Measurements from ENCODE around the gene ASTN2.

ASTN2 gene

GRCh38 chr9:117160254-117160653 is 254.6 kb downstream of the ASTN2 start:
- Histone ChIP-seq H3K9ac (ENCODE audit: low read depth, low read length) (no peak overlapping the region), H3K9me3 (ENCODE audit: insufficient read depth, low read depth, low read length) (no peaks in the 10 kb centered on the region), H3K36me3 (ENCODE audit: insufficient read depth, low read length) (no peaks in the 10 kb centered on the region), H3K4me3 (ENCODE audit: low read length) (no peak overlapping the region), H3K4me1 (ENCODE audit: insufficient read depth, low read length) (no peaks in the 10 kb centered on the region), H3K27me3 (ENCODE audit: insufficient read depth, low read length) (no peaks in the 10 kb centered on the region), H3K27ac (ENCODE audit: low read depth, low read length) (no peak overlapping the region)

- Histone ChIP-seq H3K9me3 (ENCODE audit: insufficient read depth, low read depth, low read length) (no peaks in the 10 kb centered on the region), H3K4me1 (ENCODE audit: insufficient read depth, low read length) (no peaks in the 10 kb centered on the region), H3K9ac (ENCODE audit: low read depth, low read length) (no peak overlapping the region), H3K4me3 (ENCODE audit: low read length) (no peak overlapping the region), H3K36me3 (ENCODE audit: insufficient read depth, low read length) (no peaks in the 10 kb centered on the region), H3K27me3 (ENCODE audit: insufficient read depth, low read length) (no peaks in the 10 kb centered on the region), H3K27ac (ENCODE audit: low read depth, low read length) (no peak overlapping the region)
- WGBS = 93% methylated on average over 2 of the region's 2 CpGs
Measured at GRCh38 chr9:117156771-117157535, 257.9 kb downstream of the ASTN2 start.

GRCh38 chr9:117156144-117156688 is 258.6 kb downstream of the ASTN2 start:
- H3K9me3 ChIP-seq (ENCODE audit: insufficient read depth, low read depth, low read length) = no peaks in the 10 kb centered on the region
- no peaks in the 10 kb centered on the region for H3K4me1 ChIP-seq (ENCODE audit: insufficient read depth, low read length)
- H3K9ac ChIP-seq (ENCODE audit: low read depth, low read length) = no peak overlapping the region
- H3K27ac ChIP-seq (ENCODE audit: low read depth, low read length) = no peak overlapping the region
- no peak overlapping the region for H3K4me3 ChIP-seq (ENCODE audit: low read length)
- H3K27me3 ChIP-seq (ENCODE audit: insufficient read depth, low read length) = no peaks in the 10 kb centered on the region
- 83% methylated on average over 1 of the region's 2 CpGs for WGBS
- H3K36me3 ChIP-seq (ENCODE audit: insufficient read depth, low read length) = no peaks in the 10 kb centered on the region

GRCh38 chr9:117153021-117153420 is 261.8 kb downstream of the ASTN2 start:
- Histone ChIP-seq H3K27ac (ENCODE audit: low read depth, low read length) (no peak overlapping the region), H3K4me3 (ENCODE audit: low read length) (no peak overlapping the region), H3K9ac (ENCODE audit: low read depth, low read length) (no peak overlapping the region), H3K4me1 (ENCODE audit: insufficient read depth, low read length) (no peaks in the 10 kb centered on the region), H3K9me3 (ENCODE audit: insufficient read depth, low read depth, low read length) (no peaks in the 10 kb centered on the region), H3K36me3 (ENCODE audit: insufficient read depth, low read length) (no peaks in the 10 kb centered on the region), H3K27me3 (ENCODE audit: insufficient read depth, low read length) (no peaks in the 10 kb centered on the region)
- WGBS = 80% methylated on average over 1 of the region's 1 CpG

- Histone ChIP-seq H3K4me3 (ENCODE audit: low read length) (no peak overlapping the region), H3K9ac (ENCODE audit: low read depth, low read length) (no peak overlapping the region), H3K27ac (ENCODE audit: low read depth, low read length) (no peak overlapping the region), H3K36me3 (ENCODE audit: insufficient read depth, low read length) (no peaks in the 10 kb centered on the region), H3K4me1 (ENCODE audit: insufficient read depth, low read length) (no peaks in the 10 kb centered on the region), H3K27me3 (ENCODE audit: insufficient read depth, low read length) (no peaks in the 10 kb centered on the region), H3K9me3 (ENCODE audit: insufficient read depth, low read depth, low read length) (no peaks in the 10 kb centered on the region)
- WGBS = 100% methylated on average over 2 of the region's 2 CpGs
Measured at GRCh38 chr9:117151716-117152115, 263.1 kb downstream of the ASTN2 start.

- H3K4me1 ChIP-seq (ENCODE audit: insufficient read depth, low read length) = no peaks in the 10 kb centered on the region
- no peaks in the 10 kb centered on the region for H3K36me3 ChIP-seq (ENCODE audit: insufficient read depth, low read length)
- no peaks in the 10 kb centered on the region for H3K9me3 ChIP-seq (ENCODE audit: insufficient read depth, low read depth, low read length)
- 98% methylated on average over 4 of the region's 4 CpGs for WGBS
- no peak overlapping the region for H3K9ac ChIP-seq (ENCODE audit: low read depth, low read length)
- H3K27ac ChIP-seq (ENCODE audit: low read depth, low read length) = no peak overlapping the region
- H3K4me3 ChIP-seq (ENCODE audit: low read length) = no peak overlapping the region
- H3K27me3 ChIP-seq (ENCODE audit: insufficient read depth, low read length) = no peaks in the 10 kb centered on the region
Measured at GRCh38 chr9:117149996-117150395, 264.9 kb downstream of the ASTN2 start.

GRCh38 chr9:117145811-117146490 is 268.9 kb downstream of the ASTN2 start:
- Histone ChIP-seq H3K9me3 (ENCODE audit: insufficient read depth, low read depth, low read length) (no peaks in the 10 kb centered on the region), H3K36me3 (ENCODE audit: insufficient read depth, low read length) (no peaks in the 10 kb centered on the region), H3K9ac (ENCODE audit: low read depth, low read length) (no peak overlapping the region), H3K4me3 (ENCODE audit: low read length) (no peak overlapping the region), H3K27ac (ENCODE audit: low read depth, low read length) (no peak overlapping the region), H3K27me3 (ENCODE audit: insufficient read depth, low read length) (no peaks in the 10 kb centered on the region), H3K4me1 (ENCODE audit: insufficient read depth, low read length) (no peaks in the 10 kb centered on the region)
- WGBS = 91% methylated on average over 7 of the region's 7 CpGs

- H3K36me3 ChIP-seq (ENCODE audit: insufficient read depth, low read length) = no peaks in the 10 kb centered on the region
- no peaks in the 10 kb centered on the region for H3K9me3 ChIP-seq (ENCODE audit: insufficient read depth, low read depth, low read length)
- no peak overlapping the region for H3K9ac ChIP-seq (ENCODE audit: low read depth, low read length)
- 91% methylated on average over 4 of the region's 4 CpGs for WGBS
- H3K27ac ChIP-seq (ENCODE audit: low read depth, low read length) = no peak overlapping the region
- H3K27me3 ChIP-seq (ENCODE audit: insufficient read depth, low read length) = no peaks in the 10 kb centered on the region
- no peaks in the 10 kb centered on the region for H3K4me1 ChIP-seq (ENCODE audit: insufficient read depth, low read length)
- H3K4me3 ChIP-seq (ENCODE audit: low read length) = no peak overlapping the region
Measured at GRCh38 chr9:117145081-117145480, 269.8 kb downstream of the ASTN2 start.

GRCh38 chr9:117138231-117138630 is 276.6 kb downstream of the ASTN2 start:
- Histone ChIP-seq H3K4me3 (ENCODE audit: low read length) (no peak overlapping the region), H3K9me3 (ENCODE audit: insufficient read depth, low read depth, low read length) (no peaks in the 10 kb centered on the region), H3K27me3 (ENCODE audit: insufficient read depth, low read length) (no peaks in the 10 kb centered on the region), H3K4me1 (ENCODE audit: insufficient read depth, low read length) (no peaks in the 10 kb centered on the region), H3K27ac (ENCODE audit: low read depth, low read length) (no peak overlapping the region), H3K36me3 (ENCODE audit: insufficient read depth, low read length) (no peaks in the 10 kb centered on the region), H3K9ac (ENCODE audit: low read depth, low read length) (no peak overlapping the region)
- 78% methylated on average over 5 of the region's 5 CpGs for WGBS

- 96% methylated on average over 3 of the region's 4 CpGs for WGBS
- Histone ChIP-seq H3K4me1 (ENCODE audit: insufficient read depth, low read length) (peaks cover 4% of the 10 kb centered on the region; the same call in 1 of the 2 replicates), H3K4me3 (ENCODE audit: low read length) (no peak overlapping the region), H3K27me3 (ENCODE audit: insufficient read depth, low read length) (no peaks in the 10 kb centered on the region), H3K9ac (ENCODE audit: low read depth, low read length) (no peak overlapping the region), H3K36me3 (ENCODE audit: insufficient read depth, low read length) (no peaks in the 10 kb centered on the region), H3K9me3 (ENCODE audit: insufficient read depth, low read depth, low read length) (no peaks in the 10 kb centered on the region), H3K27ac (ENCODE audit: low read depth, low read length) (no peak overlapping the region)
Measured at GRCh38 chr9:117136461-117136860, 278.4 kb downstream of the ASTN2 start.

GRCh38 chr9:117135501-117136098 is 279.3 kb downstream of the ASTN2 start:
- no peaks in the 10 kb centered on the region for H3K36me3 ChIP-seq (ENCODE audit: insufficient read depth, low read length)
- H3K9ac ChIP-seq (ENCODE audit: low read depth, low read length) = no peak overlapping the region
- no peaks in the 10 kb centered on the region for H3K27me3 ChIP-seq (ENCODE audit: insufficient read depth, low read length)
- H3K9me3 ChIP-seq (ENCODE audit: insufficient read depth, low read depth, low read length) = no peaks in the 10 kb centered on the region
- no peak overlapping the region for H3K4me3 ChIP-seq (ENCODE audit: low read length)
- H3K4me1 ChIP-seq (ENCODE audit: insufficient read depth, low read length) = peaks cover 4% of the 10 kb centered on the region; the same call in 1 of the 2 replicates
- 90% methylated on average over 4 of the region's 5 CpGs for WGBS
- no peak overlapping the region for H3K27ac ChIP-seq (ENCODE audit: low read depth, low read length)

All from HUES64 (cell line).